Lower lobe of right lung (tissue), 2 donors: ENCODE data around the gene PACC1. TPM values are rescaled to one million over a fixed set of nuclear protein-coding genes. Genes with fewer than 3 reads are reported as not detected.
A peak's percentile ranks its signal among the peaks of the same experiment; 100 is the strongest.

Experiments used
- ATAC-seq, 2 donors: fragments of 200-7000 bp; cut with Tn5 transposase; one replicate each; pipeline ENCODE4 v1.9.1; 2020 to 2022; ENCODE audit warnings: mild to moderate bottlenecking in 2 of 2, moderate library complexity in 2 of 2
- DNase-seq: peaks from one replicate; pipeline ENCODE4 v3.0.0-alpha.2; 2020
- H3K27ac ChIP-seq: fragments of 200-600 bp; one replicate; pipeline ENCODE4 v1.8.0; 2022
- H3K27me3 ChIP-seq: fragments of 200-600 bp; one replicate; pipeline ENCODE4 v1.8.0; 2022; ENCODE audit warnings: low read depth
- H3K36me3 ChIP-seq: fragments of 200-600 bp; one replicate; pipeline ENCODE4 v1.8.0; 2022; ENCODE audit warnings: mild to moderate bottlenecking
- H3K4me1 ChIP-seq: fragments of 200-600 bp; one replicate; pipeline ENCODE4 v1.8.0; 2022
- H3K4me3 ChIP-seq: fragments of 200-600 bp; one replicate; pipeline ENCODE4 v1.8.0; 2022; ENCODE audit warnings: mild to moderate bottlenecking
- H3K9me3 ChIP-seq: fragments of 200-600 bp; one replicate; pipeline ENCODE4 v1.8.0; 2022
- intact Hi-C: fragments of 100-400 bp; cut with DNase I; formaldehyde crosslinking; loops from one replicate; pipeline ENCODE4 v1.11.0; 2022
- total RNA-seq: library from RNA; stranded (reverse); fragmentation: NEBNext Ultra II Directional; extraction: Animal tissue kit (Norgen Biotek cat#: 25700); gene quantifications from one replicate; pipeline ENCODE4 v1.2.1, GENCODE V29; 2021
- TF ChIP-seq, protein P1 (sequence below): fragments of 200-600 bp; IDR thresholded peaks from one replicate; pipeline ENCODE4 v1.8.0; 2022; ENCODE audit warnings: antibody characterized with exemption, mild to moderate bottlenecking
- donor health status: DM: no; HTN: yes; CAD: no; lungs with severe emphysema.

Gene PACC1
- total RNA-seq, 1 donor from 2014 or later = 9.8 TPM

DNA sequence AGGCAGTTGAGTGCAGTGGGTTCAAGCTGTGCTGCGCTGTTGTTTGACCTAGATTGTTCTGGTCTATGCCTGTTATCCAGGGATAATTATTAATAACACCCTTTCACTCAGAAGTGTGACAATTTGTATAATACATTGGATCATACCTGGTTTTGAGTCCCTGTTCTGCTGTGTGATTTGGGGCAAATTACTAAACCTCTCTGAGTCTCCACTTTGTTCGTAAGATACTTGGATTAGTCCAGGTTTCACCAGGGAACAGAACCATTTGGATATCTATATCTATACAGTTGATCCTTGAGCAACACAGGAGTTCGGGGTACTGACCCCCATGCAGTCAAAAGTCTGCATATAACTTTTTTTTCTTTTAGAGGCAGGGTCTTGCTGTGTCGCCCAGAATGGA is 20.3 kb upstream of the PACC1 start:
- no peak for ATAC-seq

DNA sequence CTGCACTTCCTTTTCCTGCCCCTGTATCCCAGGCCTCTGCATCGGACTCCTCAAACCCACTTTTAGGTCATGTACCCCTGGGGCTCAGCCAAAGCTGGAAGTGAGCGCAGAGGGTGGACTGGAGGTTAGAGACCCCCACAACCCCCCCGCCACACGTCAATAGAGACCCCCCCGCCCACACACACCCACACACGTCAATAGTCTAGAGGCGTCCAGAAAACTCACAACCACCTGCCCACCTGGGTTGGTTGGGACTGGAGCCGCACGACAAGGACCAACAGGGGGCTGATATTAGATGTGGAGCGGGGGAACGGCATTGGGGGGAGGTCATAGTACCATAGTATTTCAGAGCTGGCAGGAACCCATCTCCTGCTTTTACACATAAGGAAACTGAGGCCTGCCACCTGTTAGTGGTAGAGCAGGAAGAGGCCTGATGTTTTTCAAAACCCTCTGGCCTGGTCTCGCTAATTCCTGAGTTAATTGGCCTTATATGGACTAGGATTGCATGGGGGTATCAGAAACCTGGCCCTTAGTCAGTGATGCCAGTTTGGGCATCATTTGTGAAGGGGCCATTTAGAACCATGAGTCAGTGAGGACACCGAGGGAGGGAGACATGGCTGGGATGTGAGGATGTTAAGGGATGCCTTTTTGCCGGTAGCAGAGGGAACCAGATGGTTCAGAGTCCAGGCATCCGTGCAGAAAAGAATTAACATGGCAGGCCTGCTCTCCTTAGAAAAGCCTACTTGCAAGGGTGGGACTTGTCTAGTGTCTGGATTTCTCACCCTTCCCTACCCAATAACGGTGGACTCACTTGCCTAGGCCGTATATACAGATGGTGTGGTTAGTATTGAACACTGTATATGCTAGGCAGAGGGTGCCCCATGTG is 19.1 kb upstream of the PACC1 start:
- intact Hi-C loops = no loop called here
- H3K27ac ChIP-seq = peak overlapping the region; percentile 76

More for the DNA sequence above, 20.3 kb upstream of the PACC1 start:
- peaks cover 20% of the 10 kb centered on the region for H3K4me1 ChIP-seq
- DNase-seq = no peak
- no peaks in the 10 kb centered on the region for H3K36me3 ChIP-seq
- intact Hi-C loops = no loop called here
- H3K27ac ChIP-seq = no peak overlapping the region
- H3K9me3 ChIP-seq = no peaks in the 10 kb centered on the region
- TF ChIP-seq, protein P1, sequence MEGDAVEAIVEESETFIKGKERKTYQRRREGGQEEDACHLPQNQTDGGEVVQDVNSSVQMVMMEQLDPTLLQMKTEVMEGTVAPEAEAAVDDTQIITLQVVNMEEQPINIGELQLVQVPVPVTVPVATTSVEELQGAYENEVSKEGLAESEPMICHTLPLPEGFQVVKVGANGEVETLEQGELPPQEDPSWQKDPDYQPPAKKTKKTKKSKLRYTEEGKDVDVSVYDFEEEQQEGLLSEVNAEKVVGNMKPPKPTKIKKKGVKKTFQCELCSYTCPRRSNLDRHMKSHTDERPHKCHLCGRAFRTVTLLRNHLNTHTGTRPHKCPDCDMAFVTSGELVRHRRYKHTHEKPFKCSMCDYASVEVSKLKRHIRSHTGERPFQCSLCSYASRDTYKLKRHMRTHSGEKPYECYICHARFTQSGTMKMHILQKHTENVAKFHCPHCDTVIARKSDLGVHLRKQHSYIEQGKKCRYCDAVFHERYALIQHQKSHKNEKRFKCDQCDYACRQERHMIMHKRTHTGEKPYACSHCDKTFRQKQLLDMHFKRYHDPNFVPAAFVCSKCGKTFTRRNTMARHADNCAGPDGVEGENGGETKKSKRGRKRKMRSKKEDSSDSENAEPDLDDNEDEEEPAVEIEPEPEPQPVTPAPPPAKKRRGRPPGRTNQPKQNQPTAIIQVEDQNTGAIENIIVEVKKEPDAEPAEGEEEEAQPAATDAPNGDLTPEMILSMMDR = no peak
- H3K27me3 ChIP-seq = no peaks in the 10 kb centered on the region
- no peak overlapping the region for H3K4me3 ChIP-seq

DNA sequence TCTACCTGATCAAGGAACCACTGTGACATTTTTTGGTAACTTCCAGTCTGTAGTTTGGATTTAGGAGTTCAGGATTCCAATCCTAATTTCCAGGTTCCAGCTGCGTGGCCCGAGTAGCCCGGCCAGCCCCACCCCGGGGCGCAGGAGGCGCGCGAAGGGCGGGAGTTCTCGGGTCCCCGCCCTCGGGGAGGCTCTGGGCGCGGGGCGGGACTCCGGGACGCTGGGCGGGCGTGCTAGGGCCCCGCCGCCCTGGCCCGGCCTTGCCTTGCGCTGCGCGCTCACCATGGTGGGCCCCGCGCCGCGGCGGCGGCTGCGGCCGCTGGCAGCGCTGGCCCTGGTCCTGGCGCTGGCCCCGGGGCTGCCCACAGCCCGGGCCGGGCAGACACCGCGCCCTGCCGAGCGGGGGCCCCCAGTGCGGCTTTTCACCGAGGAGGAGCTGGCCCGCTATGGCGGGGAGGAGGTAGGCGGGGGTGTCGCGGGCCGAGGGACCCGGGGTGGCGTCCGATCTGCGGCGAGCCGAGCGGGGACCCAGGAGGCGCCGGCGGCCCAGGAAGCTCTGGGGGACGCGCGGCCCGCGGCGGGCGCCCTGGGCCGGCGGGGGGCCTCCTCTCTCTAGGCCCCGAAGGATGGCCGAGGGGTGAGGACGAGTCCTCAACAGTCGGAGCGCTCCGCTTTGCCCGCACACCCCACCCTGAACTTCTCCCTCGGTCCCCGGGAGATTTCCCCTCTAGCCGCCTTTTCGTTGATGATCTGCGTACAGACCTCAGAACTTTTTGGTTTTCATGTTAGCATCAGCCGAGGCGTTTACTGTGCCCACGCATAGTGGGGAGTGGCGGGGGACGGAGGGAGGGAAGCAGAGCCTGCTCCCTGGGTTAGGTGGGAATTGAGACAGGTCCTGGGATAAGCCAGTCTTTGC is 18.2 kb upstream of the PACC1 start, which contains the start of gene NENF:
Gene NENF, plus strand, starts transcription at position 260 of the 916 bp plus-strand sequence. Its CDS starts 24 bp downstream, at position 284.
- Histone ChIP-seq H3K9me3 (no peaks in the 10 kb centered on the region), H3K36me3 (no peaks in the 10 kb centered on the region), H3K27me3 (no peaks in the 10 kb centered on the region), H3K4me3 (peak within 1 kb of the TSS; percentile 78), H3K27ac (peak within 1 kb of the TSS; percentile 76), H3K4me1 (peaks cover 20% of the 10 kb centered on the region)
- intact Hi-C loops = no loop called here
- TF ChIP-seq, protein P1 = no peak
- peak; percentile 99 for ATAC-seq
- peak; percentile 89 for DNase-seq

More for the DNA sequence above, 19.1 kb upstream of the PACC1 start:
- H3K27me3 ChIP-seq = no peaks in the 10 kb centered on the region
- TF ChIP-seq, protein P1 = no peak
- no peak for ATAC-seq
- no peaks in the 10 kb centered on the region for H3K9me3 ChIP-seq
- no peak for DNase-seq
- peak overlapping the region; percentile 78 for H3K4me3 ChIP-seq
- no peaks in the 10 kb centered on the region for H3K36me3 ChIP-seq
- H3K4me1 ChIP-seq = peaks cover 20% of the 10 kb centered on the region

DNA sequence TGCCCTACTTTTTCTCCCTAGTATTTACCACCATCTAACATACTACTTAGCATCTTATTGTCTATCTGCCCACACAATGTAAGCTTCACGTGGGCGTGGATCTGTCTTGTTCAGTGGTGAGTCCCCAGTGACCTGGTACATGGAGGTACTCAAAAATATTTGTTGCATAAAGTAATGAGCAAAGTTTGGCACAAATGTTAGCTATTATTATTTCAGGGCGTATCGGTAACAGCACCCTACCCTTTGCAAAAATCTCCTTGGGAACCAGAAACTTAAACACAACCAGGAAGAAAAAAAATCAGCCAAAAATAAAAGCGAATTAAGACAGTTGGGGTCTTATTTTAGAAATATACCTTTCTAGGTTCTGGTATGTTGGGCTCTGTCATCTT is 17.6 kb upstream of the PACC1 start:
- intact Hi-C loops = no loop called here
- TF ChIP-seq, protein P1 = no peak
- Histone ChIP-seq H3K27me3 (no peaks in the 10 kb centered on the region), H3K36me3 (no peaks in the 10 kb centered on the region), H3K27ac (peak overlapping the region; percentile 72), H3K4me3 (peak overlapping the region; percentile 78), H3K4me1 (peaks cover 20% of the 10 kb centered on the region), H3K9me3 (no peaks in the 10 kb centered on the region)
- ATAC-seq = peak in 1 of 2 donors; percentile 33
- DNase-seq = no peak

DNA sequence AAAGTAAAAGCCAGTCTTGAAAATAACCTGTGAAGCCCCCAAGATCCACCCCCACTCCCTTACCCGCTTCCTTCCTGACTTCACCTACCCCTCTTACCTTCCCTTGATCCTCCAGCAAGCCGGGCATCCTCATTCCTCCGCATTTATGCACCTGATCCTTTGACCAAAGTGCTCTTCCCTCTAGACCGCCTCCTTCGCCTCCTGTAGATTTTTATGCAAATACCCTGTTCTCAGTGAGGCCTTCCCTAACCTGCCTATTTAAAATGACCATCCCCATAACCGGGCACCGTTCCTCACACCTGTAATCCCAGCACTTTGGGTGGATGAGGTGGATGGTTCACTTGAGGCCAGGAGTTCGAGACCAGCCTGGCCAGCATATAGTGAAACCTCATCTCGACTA is 17.0 kb upstream of the PACC1 start:
- Histone ChIP-seq H3K36me3 (no peaks in the 10 kb centered on the region), H3K27me3 (no peaks in the 10 kb centered on the region), H3K27ac (peak overlapping the region; percentile 22), H3K9me3 (no peaks in the 10 kb centered on the region), H3K4me3 (no peak overlapping the region), H3K4me1 (peaks cover 20% of the 10 kb centered on the region)
- DNase-seq = no peak
- TF ChIP-seq, protein P1 = no peak
- ATAC-seq = no peak
- intact Hi-C loops = no loop called here
